K562 (cell line): ENCODE data around the gene PARD3. TPM values are rescaled to one million over a fixed set of nuclear protein-coding genes. Genes with fewer than 3 reads are reported as not detected.

Experiments
- ATAC-seq: fragments of 200-7000 bp; cut with Tn5 transposase; 3 replicates; pipeline ENCODE4 v1.9.1; 2020; ENCODE audit warnings: moderate library complexity
- BruUV-seq: library from RNA; stranded (reverse); fragments of 400-500 nt; replicated peaks from 2 replicates; lab custom pipeline; 2021; lab: Mats Ljungman, UMichigan
- CTCF ChIA-PET: fragments of 300-600 bp; formaldehyde crosslinking; extraction: SDS; loops from one replicate; lab custom pipeline; 2021; ENCODE audit warnings: low intra/inter-chr PET ratio; lab: Yijun Ruan, JAX
- POLR2A ChIA-PET: fragments of 300-600, 350-650 bp; sonication (Branson Sonifier 250); formaldehyde crosslinking; extraction: SDS; loops from one replicate; lab custom pipeline; 2021; ENCODE audit warnings: antibody characterized with exemption, inconsistent platforms; lab: Yijun Ruan, JAX
- DNase-seq, 4 experiments: peaks; one replicate each; pipeline versions ENCODE4 v3.0.0 to v3.0.0-alpha.2; 2011 to 2018; ENCODE audit warnings: low spot score in 3 of 4, mixed read lengths in 3 of 4; ENCODE audit errors: extremely low read depth in 1 of 4
- FAIRE-seq: peaks from 2 replicates; lab custom pipeline; 2011; peaks lifted over from hg19 to GRCh38; lab: Jason Lieb, UNC
- H2AFZ ChIP-seq: 2 replicates; pipeline ENCODE4 v1.6.0; 2011; ENCODE audit warnings: low read depth, low read length, control low read depth, inconsistent platforms
- H3K27ac ChIP-seq: fragments of 200-600 bp; 3 replicates; pipeline ENCODE4 v1.8.0; 2011; ENCODE audit warnings: low read depth, mild to moderate bottlenecking, control low read depth, inconsistent platforms, low read length, moderate library complexity, mixed read lengths; ENCODE audit errors: extremely low read depth
- H3K27me3 ChIP-seq, 2 experiments: fragments of 300-600 bp in 1 of 2; 2 replicates in 1 of 2; 3 replicates in 1 of 2; pipeline versions ENCODE4 v1.6.0 to v1.8.0; 2011; ENCODE audit warnings: inconsistent platforms in 2 of 2, low read length in 2 of 2, mild to moderate bottlenecking in 1 of 2, mixed read lengths in 1 of 2, moderate library complexity in 1 of 2; ENCODE audit not compliant: control insufficient read depth in 2 of 2, insufficient read depth in 2 of 2
- H3K36me3 ChIP-seq: fragments of 300-600 bp; 3 replicates; pipeline ENCODE4 v1.8.0; 2011; ENCODE audit warnings: mild to moderate bottlenecking, low read length, inconsistent platforms; ENCODE audit not compliant: control insufficient read depth, insufficient read depth
- H3K4me1 ChIP-seq, 2 experiments: fragments of 200-600 bp in 1 of 2; replicated peaks in 1 of 2; 2 replicates in 1 of 2; 3 replicates in 1 of 2; pipeline versions ENCODE4 v1.5.1 to v1.8.0; 2011; ENCODE audit warnings: inconsistent platforms in 2 of 2, low read length in 2 of 2, mild to moderate bottlenecking in 1 of 2, mixed read lengths in 1 of 2, moderate library complexity in 1 of 2; ENCODE audit not compliant: control insufficient read depth in 2 of 2, insufficient read depth in 2 of 2
- H3K4me2 ChIP-seq: 2 replicates; pipeline ENCODE4 v1.6.1; 2011; ENCODE audit warnings: low read length, control low read depth, inconsistent platforms, mixed read lengths; ENCODE audit not compliant: insufficient read depth
- H3K4me3 ChIP-seq: fragments of 200-600 bp; sonication (generic), shearing (Covaris generic); 2 replicates; pipeline ENCODE4 v1.5.1; 2016; ENCODE audit warnings: control low read depth, inconsistent platforms
- H3K79me2 ChIP-seq: fragments of 200-600 bp; 3 replicates; pipeline ENCODE4 v1.8.0; 2011; ENCODE audit warnings: low read length, inconsistent platforms; ENCODE audit not compliant: control insufficient read depth, insufficient read depth
- H3K9ac ChIP-seq, 2 experiments: 2 replicates each; pipeline versions ENCODE4 v1.6.0 to v1.6.1; 2011; ENCODE audit warnings: low read depth in 2 of 2, low read length in 2 of 2, control low read depth in 1 of 2, inconsistent platforms in 1 of 2, mild to moderate bottlenecking in 1 of 2, mixed read lengths in 1 of 2; ENCODE audit not compliant: insufficient read depth in 1 of 2
- H3K9me1 ChIP-seq: one replicate; pipeline ENCODE4 v1.6.0; 2011; ENCODE audit warnings: inconsistent platforms, mild to moderate bottlenecking, low read length, moderate library complexity; ENCODE audit not compliant: control insufficient read depth, insufficient read depth
- H3K9me3 ChIP-seq: replicated peaks from 2 replicates; pipeline ENCODE4 v1.5.1; 2011; ENCODE audit warnings: low read depth, low read length, inconsistent platforms; ENCODE audit not compliant: control insufficient read depth, insufficient read depth
- H4K20me1 ChIP-seq: replicated peaks from 2 replicates; pipeline ENCODE4 v1.6.1; 2011; ENCODE audit warnings: low read length, inconsistent platforms, mixed read lengths; ENCODE audit not compliant: control insufficient read depth, insufficient read depth
- ASH1L ChIP-seq: fragments of 450-650 bp; IDR thresholded peaks from 2 replicates; pipeline ENCODE4 v1.6.1; 2018; ENCODE audit warnings: borderline replicate concordance, mild to moderate bottlenecking, low read depth; ENCODE audit not compliant: partially characterized antibody
- CBFA2T3 ChIP-seq: fragments of 450-650 bp; IDR thresholded peaks from 2 replicates; pipeline ENCODE4 v1.6.1; 2017
- CHD1 ChIP-seq: fragments of 200-600 bp; sonication (generic); IDR thresholded peaks from one replicate; pipeline ENCODE4 v1.6.1; 2012; ENCODE audit warnings: mild to moderate bottlenecking, moderate library complexity, low read length, inconsistent platforms
- CHD2 ChIP-seq: IDR thresholded peaks from 2 replicates; pipeline ENCODE4 v1.6.1; 2011; ENCODE audit warnings: low read depth, low read length
- FOXJ2 ChIP-seq: fragments of 200-800 bp; sonication (Bioruptor generic); IDR thresholded peaks from 2 replicates; pipeline ENCODE4 v1.6.1; 2016; ENCODE audit warnings: missing genetic modification characterization, missing compliant biosample characterization
- HNRNPK ChIP-seq: fragments of 200-400 bp; formaldehyde crosslinking; IDR thresholded peaks from one replicate; pipeline ENCODE4 v1.6.1; 2018; ENCODE audit warnings: mild to moderate bottlenecking, low read depth, low read length; ENCODE audit not compliant: poor library complexity, severe bottlenecking
- NCOR1 ChIP-seq: fragments of 450-650 bp; IDR thresholded peaks from 2 replicates; pipeline ENCODE4 v1.6.1; 2016; ENCODE audit warnings: mild to moderate bottlenecking, moderate library complexity
- RBM14 ChIP-seq: fragments of 200-400 bp; formaldehyde crosslinking; IDR thresholded peaks from 2 replicates; pipeline ENCODE4 v1.6.1; 2018; ENCODE audit warnings: low read depth, mild to moderate bottlenecking, low read length, moderate library complexity, borderline replicate concordance; ENCODE audit not compliant: insufficient read depth
- RBM34 ChIP-seq: fragments of 200-400 bp; formaldehyde crosslinking; IDR thresholded peaks from 2 replicates; pipeline ENCODE4 v1.6.1; 2018; ENCODE audit warnings: low read length, borderline replicate concordance; ENCODE audit not compliant: insufficient read depth
- SRSF3 ChIP-seq: fragments of 200-400 bp; formaldehyde crosslinking; IDR thresholded peaks from 2 replicates; pipeline ENCODE4 v1.6.1; 2016; ENCODE audit warnings: mild to moderate bottlenecking, low read length, moderate library complexity; ENCODE audit not compliant: insufficient read depth
- TCF7 ChIP-seq: sonication (generic); IDR thresholded peaks from 2 replicates; pipeline ENCODE4 v1.6.1; 2016; ENCODE audit warnings: antibody characterized with exemption, borderline replicate concordance
- ZKSCAN1 ChIP-seq: fragments of 150-350 bp; IDR thresholded peaks from 2 replicates; pipeline ENCODE4 v1.6.1; 2016; ENCODE audit warnings: low read depth, low read length
- ZNF444 ChIP-seq: fragments of 250-450 bp; sonication (Bioruptor Pico); IDR thresholded peaks from 2 replicates; pipeline ENCODE4 v1.4.0; 2020; ENCODE audit warnings: mild to moderate bottlenecking, moderate library complexity
- WGBS: fragments of 100-300 bp; shearing (Covaris generic); methylation state at CpG from one replicate; pipeline ENCODE4 v1.1.6; 2016; ENCODE audit warnings: low coverage, mixed read lengths; ENCODE audit not compliant: insufficient coverage; ENCODE audit errors: missing lambda C conversion rate; 5-methylcytosine and 5-hydroxymethylcytosine counted together
- in situ Hi-C: fragments of 300-500 bp; cut with MboI; formaldehyde crosslinking; loops from 4 replicates; pipeline ENCODE4 v1.15.0; 2018; ENCODE audit warnings: inconsistent platforms, mixed read lengths
- intact Hi-C: fragments of 100-400 bp; cut with micrococcal nuclease; formaldehyde crosslinking; loops from 2 replicates; pipeline ENCODE4 v1.14.2; 2022
- polyA plus RNA-seq, 8 experiments: library from polyadenylated mRNA; depleted of rRNA in 4 of 8; stranded (reverse) in 5 of 8; unstranded in 3 of 8; fragments of >200 nt; fragmentation: Nextera tagmentation in 2 of 8; fragmentation: Illumina TruSeq in 1 of 8; extraction: Ambion mirVana in 2 of 8; extraction: Trizol in 1 of 8; gene quantifications; 2 replicates each; pipeline versions ENCODE4 v1.2.1 to v1.2.3, GENCODE V29; 2011 to 2014; ENCODE audit warnings: inconsistent platforms in 1 of 8, missing spikeins in 1 of 8
- total RNA-seq, 7 experiments: library from RNA; depleted of rRNA in 6 of 7; stranded (reverse); fragments of >200 nt in 6 of 7; fragmentation: Illumina TruSeq in 2 of 7; extraction: Trizol in 2 of 7; gene quantifications; 2 replicates each; pipeline versions ENCODE4 v1.2.1 to v1.2.3, GENCODE V29; 2011 to 2021; ENCODE audit warnings: low replicate concordance in 1 of 7
- TF ChIP-seq, protein P1 (sequence below): sonication (generic); formaldehyde crosslinking; IDR thresholded peaks from 2 replicates; pipeline ENCODE4 v1.8.0; 2023; ENCODE audit warnings: missing genetic modification reagents, mild to moderate bottlenecking, borderline replicate concordance
- TF ChIP-seq, protein P2 (sequence below): fragments of 450-650 bp; IDR thresholded peaks from 2 replicates; pipeline ENCODE4 v1.6.1; 2016; ENCODE audit warnings: antibody characterized with exemption
- TF ChIP-seq, protein P3 (sequence below): fragments of 450-650 bp; IDR thresholded peaks from 2 replicates; pipeline ENCODE4 v1.6.1; 2014; ENCODE audit warnings: low read depth, mild to moderate bottlenecking, moderate library complexity, borderline replicate concordance

Gene PARD3
- total and polyA plus RNA-seq, 9 of the 15 experiments (the other 6 are each of a cell fraction or from before 2014, with no cell fraction given) = 2.7 to 11.7 (median 7.7) TPM

DNA sequence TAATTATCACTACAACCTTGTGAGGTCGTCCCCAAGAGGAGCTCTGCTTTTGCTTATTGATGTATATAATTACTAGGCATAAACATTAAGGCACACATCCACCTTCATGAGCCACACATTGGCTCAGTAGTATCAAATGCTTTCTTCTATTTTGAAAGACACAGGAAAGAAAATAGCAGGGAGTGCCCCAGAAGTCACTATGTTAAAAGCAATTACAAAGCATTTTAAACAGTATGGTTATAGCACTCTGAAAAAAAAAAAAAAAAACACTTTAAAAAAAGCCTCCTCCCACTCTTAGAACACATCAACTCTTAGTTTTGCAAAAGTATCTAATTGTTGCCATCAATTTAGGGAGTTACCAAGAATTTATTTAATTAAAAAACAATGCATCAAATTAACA lies 474.2 kb downstream of the PARD3 start:
- Histone ChIP-seq H3K9ac (no peak overlapping the region), H3K79me2 (no peaks in the 10 kb centered on the region), H3K27me3 (no peaks in the 10 kb centered on the region), H3K27ac (no peak overlapping the region), H3K4me1 (no peaks in the 10 kb centered on the region), H3K4me2 (no peak overlapping the region), H3K9me3 (no peaks in the 10 kb centered on the region), H3K9me1 (no peaks in the 10 kb centered on the region), H2AFZ (no peak overlapping the region), H3K4me3 (no peak overlapping the region), H3K36me3 (no peaks in the 10 kb centered on the region), H4K20me1 (no peaks in the 10 kb centered on the region)
- ChIA-PET CTCF (no interaction called here), POLR2A (interaction anchor here (0.7 kb wide), 1 partner anchor 11 kb away, joined by 3 read pairs; no protein-coding TSS in a partner anchor)
- intact Hi-C loops = no loop called here
- WGBS = 10% methylated on average over 1 of the region's 1 CpG
- ATAC-seq (no peak), DNase-seq (no peak), FAIRE-seq (no peak)
- in situ Hi-C loops = no loop called here
- BruUV-seq = no TSS peak
- TF ChIP-seq TCF7 (no peak), RBM34 (no peak), ASH1L (no peak), CBFA2T3 (no peak), NCOR1 (no peak), ZNF444 (CRISPR knock-in tag) (no peak), SRSF3 (no peak), RBM14 (no peak), CHD1 (no peak), CHD2 (no peak), HNRNPK (no peak), FOXJ2 (tag) (no peak), ZKSCAN1 (no peak)
- TF ChIP-seq, protein P1, sequence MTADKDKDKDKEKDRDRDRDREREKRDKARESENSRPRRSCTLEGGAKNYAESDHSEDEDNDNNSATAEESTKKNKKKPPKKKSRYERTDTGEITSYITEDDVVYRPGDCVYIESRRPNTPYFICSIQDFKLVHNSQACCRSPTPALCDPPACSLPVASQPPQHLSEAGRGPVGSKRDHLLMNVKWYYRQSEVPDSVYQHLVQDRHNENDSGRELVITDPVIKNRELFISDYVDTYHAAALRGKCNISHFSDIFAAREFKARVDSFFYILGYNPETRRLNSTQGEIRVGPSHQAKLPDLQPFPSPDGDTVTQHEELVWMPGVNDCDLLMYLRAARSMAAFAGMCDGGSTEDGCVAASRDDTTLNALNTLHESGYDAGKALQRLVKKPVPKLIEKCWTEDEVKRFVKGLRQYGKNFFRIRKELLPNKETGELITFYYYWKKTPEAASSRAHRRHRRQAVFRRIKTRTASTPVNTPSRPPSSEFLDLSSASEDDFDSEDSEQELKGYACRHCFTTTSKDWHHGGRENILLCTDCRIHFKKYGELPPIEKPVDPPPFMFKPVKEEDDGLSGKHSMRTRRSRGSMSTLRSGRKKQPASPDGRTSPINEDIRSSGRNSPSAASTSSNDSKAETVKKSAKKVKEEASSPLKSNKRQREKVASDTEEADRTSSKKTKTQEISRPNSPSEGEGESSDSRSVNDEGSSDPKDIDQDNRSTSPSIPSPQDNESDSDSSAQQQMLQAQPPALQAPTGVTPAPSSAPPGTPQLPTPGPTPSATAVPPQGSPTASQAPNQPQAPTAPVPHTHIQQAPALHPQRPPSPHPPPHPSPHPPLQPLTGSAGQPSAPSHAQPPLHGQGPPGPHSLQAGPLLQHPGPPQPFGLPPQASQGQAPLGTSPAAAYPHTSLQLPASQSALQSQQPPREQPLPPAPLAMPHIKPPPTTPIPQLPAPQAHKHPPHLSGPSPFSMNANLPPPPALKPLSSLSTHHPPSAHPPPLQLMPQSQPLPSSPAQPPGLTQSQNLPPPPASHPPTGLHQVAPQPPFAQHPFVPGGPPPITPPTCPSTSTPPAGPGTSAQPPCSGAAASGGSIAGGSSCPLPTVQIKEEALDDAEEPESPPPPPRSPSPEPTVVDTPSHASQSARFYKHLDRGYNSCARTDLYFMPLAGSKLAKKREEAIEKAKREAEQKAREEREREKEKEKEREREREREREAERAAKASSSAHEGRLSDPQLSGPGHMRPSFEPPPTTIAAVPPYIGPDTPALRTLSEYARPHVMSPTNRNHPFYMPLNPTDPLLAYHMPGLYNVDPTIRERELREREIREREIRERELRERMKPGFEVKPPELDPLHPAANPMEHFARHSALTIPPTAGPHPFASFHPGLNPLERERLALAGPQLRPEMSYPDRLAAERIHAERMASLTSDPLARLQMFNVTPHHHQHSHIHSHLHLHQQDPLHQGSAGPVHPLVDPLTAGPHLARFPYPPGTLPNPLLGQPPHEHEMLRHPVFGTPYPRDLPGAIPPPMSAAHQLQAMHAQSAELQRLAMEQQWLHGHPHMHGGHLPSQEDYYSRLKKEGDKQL = no peak
- TF ChIP-seq, protein P2, sequence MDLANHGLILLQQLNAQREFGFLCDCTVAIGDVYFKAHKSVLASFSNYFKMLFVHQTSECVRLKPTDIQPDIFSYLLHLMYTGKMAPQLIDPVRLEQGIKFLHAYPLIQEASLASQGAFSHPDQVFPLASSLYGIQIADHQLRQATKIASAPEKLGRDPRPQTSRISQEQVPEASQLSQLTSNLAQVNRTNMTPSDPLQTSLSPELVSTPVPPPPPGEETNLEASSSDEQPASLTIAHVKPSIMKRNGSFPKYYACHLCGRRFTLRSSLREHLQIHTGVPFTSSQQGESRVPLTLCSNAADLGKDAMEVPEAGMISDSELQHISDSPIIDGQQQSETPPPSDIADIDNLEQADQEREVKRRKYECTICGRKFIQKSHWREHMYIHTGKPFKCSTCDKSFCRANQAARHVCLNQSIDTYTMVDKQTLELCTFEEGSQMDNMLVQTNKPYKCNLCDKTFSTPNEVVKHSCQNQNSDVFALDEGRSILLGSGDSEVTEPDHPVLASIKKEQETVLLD = no peak
- TF ChIP-seq, protein P3, sequence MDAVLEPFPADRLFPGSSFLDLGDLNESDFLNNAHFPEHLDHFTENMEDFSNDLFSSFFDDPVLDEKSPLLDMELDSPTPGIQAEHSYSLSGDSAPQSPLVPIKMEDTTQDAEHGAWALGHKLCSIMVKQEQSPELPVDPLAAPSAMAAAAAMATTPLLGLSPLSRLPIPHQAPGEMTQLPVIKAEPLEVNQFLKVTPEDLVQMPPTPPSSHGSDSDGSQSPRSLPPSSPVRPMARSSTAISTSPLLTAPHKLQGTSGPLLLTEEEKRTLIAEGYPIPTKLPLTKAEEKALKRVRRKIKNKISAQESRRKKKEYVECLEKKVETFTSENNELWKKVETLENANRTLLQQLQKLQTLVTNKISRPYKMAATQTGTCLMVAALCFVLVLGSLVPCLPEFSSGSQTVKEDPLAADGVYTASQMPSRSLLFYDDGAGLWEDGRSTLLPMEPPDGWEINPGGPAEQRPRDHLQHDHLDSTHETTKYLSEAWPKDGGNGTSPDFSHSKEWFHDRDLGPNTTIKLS = no peak
